ENCODE measurements around the gene EID3.

- TF ChIP-seq CTCF (IDR thresholded peaks at IDR 0.05) (no peak), POLR2A (IDR thresholded peaks at IDR 0.05) (no peak)
Observed at GRCh38 chr12:104290320-104290719, 13.2 kb upstream of the EID3 start.

Measured in prostate gland (tissue), 2 donors.